Midbrain (tissue), 1 donor: Measurements from ENCODE around the gene TMOD2.

ENCODE experiments used
- DNase-seq: peaks from one replicate; lab custom pipeline; 2025; lab: John Stamatoyannopoulos, UW

Gene TMOD2

DNA sequence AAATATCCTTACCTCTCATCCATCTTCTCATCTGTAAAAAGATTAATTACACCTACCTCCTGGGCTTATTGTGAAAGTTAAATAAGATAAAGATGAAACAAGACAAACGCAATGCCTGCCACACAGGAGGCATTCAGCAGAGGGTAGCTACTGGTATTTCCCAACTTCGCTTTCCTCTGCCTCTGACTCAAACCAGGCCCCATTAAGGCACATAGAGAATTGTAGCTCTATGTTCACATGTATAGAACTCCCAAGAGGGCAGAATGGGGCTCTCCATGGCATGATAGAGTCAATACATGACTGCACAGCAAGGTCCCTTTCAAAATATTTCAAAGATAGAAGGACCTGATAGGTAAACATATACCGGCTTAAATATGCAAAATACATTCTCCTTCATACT, 15.3 kb upstream of the TMOD2 start:
- no peak for DNase-seq

DNA sequence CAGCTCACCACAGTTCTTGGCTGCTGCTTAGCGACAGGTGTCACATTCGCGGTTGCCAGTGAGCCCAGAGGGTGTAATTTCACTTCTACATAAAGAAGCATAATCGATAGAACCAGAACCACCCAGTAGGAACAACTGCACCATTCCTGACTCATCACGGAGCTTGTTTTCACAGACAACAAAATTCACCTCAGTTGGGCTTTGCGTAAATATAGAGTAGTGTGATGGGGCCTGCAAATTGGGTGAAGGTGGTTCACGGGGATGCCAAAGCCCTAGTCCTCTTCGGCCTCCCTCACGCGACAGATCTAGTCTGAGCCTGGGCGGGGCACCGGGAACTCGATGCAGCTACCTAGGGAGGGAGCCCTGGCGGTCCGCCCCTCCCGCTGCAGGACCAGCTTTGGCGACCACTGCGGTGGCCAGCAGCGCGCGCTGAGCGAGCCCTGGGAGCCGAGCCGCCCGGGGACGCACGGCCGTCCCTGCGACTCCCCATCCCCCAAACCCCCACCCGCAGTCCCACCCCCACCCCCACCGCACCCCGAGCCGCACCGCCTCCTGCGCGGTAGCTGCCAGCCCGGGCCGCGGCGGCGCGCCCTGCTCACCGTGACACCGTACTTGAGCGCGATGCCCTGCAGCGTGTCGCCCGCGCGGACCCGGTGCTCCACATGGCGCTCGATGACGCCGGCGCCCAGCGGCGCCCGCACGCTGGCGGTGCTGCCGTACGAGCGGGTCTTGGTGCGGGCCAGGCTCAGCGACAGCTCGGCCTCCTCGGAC, 14.5 kb upstream of the TMOD2 start:
- no peak for DNase-seq

DNA sequence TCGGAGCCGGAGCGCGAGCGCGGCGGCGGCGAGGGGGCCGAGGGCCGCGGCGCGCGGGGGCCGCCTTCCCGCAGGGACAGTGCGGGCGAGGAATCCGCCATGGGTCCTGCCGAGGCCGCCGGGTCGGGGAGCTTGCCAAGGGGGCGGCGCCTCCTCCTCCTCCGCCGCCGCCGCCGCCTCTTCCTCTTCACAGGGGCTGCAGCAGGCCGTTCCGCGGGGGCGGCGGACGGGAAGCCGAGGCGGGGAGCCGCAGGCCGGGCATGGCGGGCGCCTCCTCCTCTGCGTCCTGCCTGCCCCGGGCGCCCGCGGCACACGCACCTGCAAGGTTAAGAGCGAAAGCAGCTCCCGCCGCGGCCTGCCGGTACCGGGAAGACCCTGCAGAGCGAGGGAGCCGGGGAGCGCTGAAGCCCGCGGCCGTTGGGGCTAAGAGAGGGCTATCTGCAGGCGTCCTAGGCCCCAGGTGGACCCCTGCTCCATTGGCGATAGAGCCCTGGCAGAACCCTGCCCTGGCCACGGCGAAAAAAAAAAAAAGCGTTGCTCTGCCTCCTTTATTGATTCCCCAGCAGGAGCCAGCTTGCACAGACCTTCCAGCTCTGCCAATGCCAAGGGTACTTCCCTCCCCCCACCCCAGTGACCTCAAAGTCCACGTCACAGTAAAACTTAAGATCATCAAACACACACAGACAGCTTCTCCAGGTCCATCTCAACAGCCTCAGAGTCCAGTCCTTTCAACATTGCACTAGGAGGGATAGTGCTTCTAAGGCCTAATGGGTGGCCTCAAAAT, 13.7 kb upstream of the TMOD2 start, which contains the start of gene LYSMD2:
Gene LYSMD2 (minus strand): TSS at position 134 of the 784 bp plus-strand sequence. CDS start 33 bp downstream, at position 101.
- peak; percentile 60 for DNase-seq

DNA sequence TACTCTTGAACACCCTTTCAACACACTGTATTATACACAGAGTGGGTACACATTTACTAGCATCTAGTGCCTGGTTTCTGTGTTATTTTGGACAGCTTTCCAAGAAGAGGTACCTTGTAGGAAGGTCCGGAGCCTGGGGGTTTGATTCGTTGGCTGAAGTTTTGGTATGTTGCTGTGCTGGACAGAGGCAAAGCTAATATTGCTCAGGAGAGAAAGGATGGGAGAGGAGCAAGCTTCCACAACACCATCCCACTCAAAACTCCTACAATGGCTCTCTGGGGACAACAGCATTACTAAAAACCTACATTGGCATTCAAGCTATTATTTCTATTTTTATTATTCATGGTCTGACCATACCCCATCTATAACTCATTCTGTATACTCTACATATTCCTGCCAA, 12.8 kb upstream of the TMOD2 start:
- no peak for DNase-seq

DNA sequence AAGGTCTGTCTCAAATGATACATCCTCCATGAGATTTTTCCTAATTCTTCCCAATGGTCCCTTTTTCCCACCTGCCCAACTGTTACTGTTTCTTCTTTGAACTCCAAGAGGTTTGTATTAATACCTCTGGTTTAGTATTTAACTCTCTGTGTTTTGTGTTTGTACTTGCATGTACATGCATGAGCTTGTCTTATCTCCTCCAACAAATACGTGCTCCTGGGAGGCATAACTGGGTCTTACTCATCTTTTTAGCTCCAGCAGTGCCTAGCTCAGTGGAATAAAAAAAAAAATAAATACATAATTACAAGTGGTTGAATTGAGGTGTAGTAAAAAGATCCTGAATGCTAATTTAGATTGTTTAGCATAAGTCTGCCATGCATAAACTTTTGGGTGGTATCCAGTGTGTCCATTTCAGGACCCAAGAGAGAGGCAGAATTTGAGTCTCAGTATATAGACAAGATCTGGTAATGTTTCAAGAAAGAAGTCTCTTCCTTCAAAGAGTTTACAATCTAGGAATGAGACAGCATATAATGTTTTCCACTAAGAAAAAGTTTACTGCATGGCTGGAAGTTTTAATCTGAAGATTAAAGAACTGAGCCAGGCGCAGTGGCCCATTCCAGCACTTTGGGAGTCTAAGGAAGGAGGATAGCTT, 12.2 kb upstream of the TMOD2 start:
- no peak for DNase-seq

DNA sequence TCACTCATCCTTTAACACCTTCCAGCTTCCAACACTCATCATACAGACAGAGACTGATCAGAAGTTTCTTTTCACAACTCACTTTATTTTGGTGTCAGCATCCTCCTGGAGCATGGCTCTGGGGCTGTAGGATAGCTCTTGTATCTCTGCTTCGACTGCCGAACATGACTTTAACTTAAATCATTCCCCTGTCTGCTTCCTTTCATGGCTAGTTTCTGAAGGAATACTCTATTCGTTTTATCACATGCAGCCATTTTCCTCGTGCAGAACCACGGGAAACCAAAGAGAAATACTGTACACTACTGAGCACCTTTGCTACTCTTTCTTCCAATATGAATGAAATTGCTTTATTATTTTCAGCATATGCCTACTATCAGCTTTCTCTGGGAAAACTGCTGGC, 2.1 kb upstream of the TMOD2 start:
- DNase-seq: no peak

DNA sequence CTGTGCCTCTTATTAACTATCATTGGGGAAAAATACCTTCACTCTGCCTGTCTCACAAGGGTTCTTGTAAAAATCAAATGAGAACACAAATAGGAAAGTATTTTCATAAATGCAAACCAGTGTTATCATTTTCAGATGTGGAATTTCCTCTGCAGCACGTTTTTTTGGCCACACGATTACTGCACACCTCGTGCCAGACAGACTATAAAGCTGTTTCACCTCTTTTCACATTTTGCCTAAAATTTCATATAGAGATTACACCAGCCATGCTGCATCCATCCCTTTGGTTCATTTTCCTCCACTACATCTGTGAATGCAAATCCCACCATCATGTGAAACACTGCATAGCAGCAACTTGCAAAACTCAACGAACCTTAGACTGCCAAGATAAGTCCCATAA, 1.2 kb upstream of the TMOD2 start:
- no peak for DNase-seq

DNA sequence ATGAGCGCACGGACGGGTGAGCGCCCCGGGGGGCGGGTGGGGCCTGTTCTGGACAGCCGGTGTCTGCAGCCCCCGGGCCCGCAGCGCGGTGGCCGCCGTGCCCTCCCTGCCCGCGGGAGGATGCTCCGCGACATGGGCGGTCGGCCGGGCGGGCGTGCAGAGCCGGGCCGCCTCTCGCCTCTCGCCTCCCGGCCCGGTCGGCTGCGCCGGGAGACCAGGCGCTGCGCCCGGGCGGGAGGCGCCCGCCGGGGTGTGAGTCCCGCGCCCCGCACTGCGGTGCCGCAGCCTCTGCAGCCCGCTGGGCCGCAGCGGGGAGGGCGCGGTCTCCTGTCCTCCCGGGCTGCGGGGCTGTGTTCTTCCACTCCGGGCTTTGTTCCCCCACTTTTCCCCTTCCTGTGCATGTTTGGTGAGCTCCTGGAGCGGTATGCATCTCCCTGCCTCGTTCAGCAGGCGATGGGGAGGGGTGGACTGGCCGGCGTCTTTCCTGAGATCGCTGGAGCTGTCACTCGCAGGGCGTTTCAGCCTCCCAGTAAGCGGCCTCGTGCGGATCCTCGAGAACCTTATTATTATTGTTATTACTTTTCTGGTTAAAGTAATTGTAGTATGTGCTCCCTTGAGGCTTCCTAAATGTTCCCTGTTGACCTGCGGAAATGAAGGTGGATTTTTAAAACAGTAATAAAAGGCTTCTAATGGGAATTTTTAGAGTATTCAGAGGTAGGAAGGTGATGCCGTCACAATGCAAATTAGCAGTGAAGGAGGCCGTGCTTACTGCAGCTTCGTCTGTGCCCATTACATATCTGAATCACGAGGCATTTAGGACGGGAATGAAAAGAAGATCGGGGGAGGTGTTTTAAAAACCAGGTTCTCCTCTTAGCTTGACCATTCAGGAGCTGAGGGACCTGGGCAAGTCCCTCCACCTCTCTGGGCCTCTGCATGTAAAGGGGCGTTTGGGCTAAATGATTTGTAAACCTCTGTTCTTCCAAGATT, 593 bp downstream of the TMOD2 start:
- peak; percentile 59 for DNase-seq

DNA sequence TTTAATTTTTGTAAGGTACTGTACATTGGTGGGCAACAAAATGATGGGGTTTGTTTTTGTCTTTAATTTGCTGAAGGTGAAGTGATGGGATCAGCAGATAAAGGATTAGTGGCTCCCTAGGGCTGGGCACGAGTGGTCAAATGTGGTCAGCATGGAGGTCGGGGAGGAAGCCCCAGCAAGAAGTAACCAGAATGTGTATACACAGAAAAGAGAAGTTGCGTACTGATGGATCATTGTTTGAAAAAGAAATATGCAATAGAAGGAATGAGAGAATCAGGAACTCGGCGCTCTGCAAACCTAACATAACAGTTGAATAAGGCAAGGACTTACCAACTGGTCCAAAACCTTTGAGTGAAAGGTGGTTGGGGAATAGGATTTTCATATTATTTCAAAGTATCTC, 1.5 kb downstream of the TMOD2 start:
- peak; percentile 20 for DNase-seq

DNA sequence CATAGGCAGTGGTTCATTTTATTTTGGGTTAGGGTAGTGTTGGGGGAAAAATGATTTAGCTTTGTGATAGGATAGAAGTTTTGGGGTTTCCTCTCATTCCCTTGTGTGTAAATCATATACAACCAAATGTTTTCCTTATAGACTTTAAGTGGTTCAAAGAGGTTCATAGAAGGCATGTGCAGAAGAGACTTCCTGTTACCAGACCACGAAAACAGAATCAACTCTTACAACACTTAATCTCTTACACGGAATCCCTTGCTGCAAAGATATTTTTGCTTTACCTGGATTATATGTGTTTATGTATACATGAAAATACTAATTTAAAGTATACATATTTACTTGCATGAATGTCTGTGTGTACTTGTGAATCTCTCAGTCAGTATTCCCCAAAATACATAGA, 2.9 kb downstream of the TMOD2 start:
- DNase-seq: no peak

DNA sequence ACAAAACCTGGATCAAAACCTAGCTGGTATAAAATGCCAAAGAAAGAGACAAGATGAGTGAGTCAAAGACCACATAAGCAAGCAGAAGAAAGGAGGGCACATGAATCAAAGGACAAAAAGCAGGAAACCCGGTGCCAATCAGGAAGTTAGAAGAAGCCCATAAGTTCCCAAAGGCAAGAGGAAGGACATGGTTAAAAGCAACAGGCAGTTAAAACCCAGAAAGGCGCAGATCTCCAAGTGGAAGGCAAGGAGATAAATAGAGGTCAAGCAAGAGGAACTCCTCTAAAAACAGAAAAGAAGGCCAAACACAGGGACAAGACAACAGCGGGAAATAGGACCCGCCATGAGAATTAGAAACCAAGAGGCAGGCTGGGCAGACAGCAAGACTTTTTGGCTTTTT, 4.4 kb downstream of the TMOD2 start:
- no peak for DNase-seq

DNA sequence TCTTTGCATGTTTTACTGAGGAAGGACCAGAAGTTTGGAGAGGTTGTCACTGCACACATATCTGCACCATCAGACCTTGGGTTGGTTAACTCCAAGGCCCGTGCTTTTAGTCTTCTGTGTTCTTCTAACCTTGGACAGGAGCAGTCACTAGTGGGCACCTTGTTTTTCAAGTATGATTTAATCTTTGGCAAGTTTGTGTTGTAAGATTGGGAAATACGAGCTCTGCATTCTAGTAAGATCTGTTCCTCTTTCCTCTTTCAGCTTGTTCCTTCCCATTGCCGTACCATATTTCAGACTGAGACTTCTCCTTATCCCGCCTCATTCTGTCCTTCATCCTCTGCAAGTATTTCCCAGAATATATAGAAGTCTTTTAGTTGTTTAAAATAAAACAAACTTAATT, 5.1 kb downstream of the TMOD2 start:
- no peak for DNase-seq

DNA sequence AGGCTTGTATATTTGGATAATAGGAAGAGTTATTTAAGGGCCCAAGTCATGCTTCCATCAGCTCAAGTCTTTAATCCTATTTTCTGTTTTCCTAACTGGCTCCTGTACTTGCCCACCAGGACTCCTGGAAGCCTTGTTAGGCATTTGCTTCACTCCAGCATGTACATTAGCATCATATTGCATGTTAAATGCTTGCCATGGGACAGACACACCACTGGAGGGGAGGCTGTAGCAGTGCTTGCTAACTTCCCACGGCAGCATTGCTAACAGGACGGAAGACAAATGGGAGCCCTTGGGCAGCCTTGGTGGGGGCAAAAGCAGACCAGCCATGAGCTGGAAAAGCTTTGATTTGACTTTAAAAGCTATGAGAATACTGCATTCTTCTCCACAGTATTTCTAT, 6.1 kb downstream of the TMOD2 start:
- no peak for DNase-seq

DNA sequence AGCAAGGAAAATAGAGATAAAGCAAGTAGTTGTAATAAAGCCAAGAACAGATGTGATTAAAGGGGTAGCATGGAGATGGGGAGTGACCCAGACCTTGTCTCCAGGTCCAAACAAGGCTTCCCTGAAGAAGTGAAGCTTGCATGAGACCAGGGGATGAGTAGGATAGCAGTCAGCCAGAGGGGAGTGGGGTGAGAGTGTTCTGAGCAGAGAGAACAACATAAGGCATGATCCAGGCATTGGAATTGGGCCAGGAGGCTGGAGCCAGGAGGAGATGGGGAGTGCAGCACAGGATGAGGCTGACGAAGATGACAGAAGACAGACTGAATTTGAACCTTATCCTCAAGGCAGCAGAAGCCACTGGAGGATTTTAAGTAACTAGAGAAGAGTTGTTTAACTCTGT, 7.2 kb downstream of the TMOD2 start:
- peak; percentile 25 for DNase-seq

DNA sequence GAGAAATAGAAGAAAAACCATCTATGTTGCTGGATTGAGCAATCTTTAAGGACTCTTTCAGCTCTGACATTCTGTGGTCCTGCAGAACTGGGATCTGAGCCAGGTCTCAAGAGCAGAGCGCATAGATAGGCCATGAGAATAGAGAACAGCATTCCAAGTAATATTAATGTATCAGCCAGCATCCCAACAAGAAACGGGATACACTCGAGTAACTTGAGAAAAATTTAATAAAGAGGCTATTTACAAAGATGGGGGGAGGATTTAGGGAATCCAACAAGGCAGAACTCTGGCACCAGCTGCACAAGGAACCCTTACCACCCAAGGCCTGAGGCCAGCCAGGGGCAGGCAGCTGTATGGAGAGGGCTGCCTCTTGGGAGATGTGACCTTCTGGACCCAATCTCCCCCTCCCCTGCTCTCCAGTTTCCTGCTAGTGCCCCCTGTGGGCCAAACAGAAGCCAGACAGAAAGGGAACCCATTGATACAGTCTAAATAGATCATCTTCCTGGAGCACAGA, 8.2 kb downstream of the TMOD2 start:
- DNase-seq: no peak

DNA sequence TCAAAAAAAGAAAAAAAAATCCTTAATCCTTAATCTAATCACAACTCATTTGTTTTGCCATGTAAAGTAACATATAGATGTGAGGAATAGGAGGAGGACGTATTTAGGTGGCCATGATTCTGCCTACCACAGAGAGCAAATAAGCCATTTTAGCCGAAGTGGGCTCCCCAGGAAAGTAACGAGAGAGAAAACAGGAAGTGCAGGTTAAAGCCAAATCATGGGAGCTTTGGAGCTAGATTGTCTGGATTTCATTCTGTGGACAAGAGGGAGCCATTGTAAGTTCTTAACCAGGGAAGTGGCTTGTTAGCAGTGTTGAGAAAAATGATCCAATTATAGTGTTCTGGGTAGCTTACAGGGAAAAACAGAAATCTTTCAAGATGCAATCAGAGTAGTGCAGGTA, 9.4 kb downstream of the TMOD2 start:
- no peak for DNase-seq

DNA sequence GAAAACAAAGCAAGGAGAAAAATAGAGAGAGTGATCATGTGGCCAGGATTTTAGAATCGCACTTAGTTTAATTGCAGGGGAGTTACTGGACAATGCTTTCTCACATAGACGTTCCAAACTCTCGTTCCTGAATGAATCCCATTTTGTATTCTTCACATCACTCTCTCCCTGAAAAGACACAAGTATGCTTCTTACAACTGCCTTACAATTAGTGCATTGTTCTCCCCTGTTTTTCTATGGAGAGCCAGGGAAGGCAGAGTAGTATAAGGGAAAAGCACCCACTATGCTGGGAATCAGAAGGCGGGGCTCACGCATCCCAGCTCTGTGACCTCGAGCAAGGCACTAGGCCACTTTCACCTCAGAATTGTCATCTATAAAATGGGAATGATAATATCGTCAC, 14.4 kb downstream of the TMOD2 start:
- DNase-seq: peak; percentile 89

DNA sequence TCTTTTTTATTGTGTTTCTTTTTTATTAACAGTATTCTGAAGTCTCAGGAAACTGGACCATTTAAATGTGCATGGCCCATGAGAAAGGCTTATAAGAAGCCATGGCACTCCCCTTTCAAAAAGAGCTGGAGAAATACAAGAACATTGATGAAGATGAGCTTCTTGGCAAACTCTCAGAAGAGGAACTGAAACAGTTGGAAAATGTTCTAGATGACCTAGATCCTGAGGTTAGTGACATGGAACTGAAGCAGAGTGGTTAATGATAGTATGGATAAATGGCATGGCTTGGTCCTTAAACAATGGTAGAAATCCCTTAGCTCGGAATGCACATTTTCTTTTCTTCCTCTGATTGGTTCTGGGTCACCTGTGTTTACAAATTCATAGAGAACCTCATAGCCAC, 14.9 kb downstream of the TMOD2 start:
- no peak for DNase-seq

DNA sequence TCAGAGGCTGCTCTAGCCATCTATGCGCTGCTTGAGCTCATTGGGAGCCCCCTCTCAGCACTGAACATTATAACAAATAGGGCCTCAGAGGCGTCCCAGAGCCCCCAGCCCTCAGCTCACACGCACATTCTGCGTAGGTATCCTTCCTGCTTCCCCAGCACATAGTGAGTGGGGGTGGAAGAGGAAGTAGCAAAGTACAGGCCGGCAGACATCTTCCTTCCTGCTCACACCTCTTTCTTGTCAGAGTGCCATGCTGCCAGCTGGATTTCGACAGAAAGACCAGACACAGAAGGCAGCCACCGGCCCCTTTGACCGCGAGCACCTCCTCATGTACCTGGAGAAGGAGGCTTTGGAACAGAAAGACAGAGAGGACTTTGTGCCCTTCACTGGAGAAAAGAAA, 16.6 kb downstream of the TMOD2 start:
- DNase-seq: no peak

DNA sequence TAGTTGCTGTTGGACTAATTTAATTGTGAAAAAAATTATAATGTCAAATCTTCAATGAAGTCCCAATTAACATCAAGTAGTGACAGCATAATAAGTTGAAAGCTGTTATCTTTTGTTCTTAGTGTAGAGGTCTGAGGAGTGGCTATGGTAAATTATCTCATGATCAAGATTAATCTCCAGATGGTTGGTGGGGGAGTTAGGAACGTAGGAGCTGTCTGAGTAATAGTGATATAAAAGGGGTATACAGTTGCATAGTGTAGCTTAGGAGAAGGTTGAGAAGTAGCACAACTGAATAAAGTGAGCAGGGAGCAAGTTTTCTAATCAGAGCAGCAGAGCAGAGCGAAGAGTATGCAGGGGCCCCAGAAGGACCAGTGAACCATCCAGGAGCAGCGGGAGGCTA, 19.5 kb downstream of the TMOD2 start:
- no peak for DNase-seq

DNA sequence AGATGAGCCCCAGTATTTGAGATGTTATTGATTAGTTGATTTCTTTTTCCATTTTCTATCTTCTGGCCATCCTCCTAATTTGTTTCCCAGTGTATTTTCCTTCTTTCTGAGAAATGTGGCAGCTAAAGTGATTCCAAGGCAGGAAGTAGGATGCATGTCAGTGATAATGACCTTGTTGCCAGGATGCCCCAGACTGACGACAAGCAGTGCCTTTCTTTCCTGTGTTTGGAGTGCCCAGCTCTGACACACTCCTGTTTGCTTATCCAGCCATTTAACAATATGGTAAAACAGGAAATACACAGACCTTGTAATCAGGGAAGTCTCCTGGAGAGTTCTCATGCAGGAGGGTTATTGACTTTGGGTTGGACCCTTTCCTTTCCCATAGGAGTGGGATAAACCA, 20.4 kb downstream of the TMOD2 start:
- no peak for DNase-seq

DNA sequence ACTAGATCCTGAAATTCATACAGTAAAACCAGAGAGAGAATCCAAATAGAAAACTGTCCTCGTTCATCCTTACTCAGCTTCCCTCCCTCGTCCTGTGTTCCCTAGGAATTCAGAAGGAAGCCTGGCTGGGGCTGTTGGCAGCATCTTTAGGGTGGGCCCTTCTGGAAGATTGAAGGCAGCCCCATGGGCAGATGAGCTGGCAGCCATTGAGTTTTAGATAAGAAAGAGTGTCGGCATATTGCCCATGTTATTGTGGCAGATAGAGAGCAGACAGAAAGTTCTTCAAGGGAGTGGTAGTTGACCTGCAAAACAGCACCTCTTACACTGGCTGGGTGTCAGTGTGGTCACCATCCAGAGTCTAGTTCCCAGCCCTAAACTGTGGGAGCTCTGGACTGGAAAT, 23.5 kb downstream of the TMOD2 start:
- DNase-seq: no peak
